Adipocyte (in vitro differentiated cells): ENCODE results near the gene SRXN1.
A peak's percentile ranks its signal among the peaks of the same experiment; 100 is the strongest.

Experiments used
- DNase-seq: peaks from one replicate; pipeline ENCODE4 v3.0.0-alpha.2; 2015; ENCODE audit warnings: low read depth
- H3K27me3 ChIP-seq: replicated peaks from 2 replicates; pipeline ENCODE4 v1.7.0; 2013; ENCODE audit warnings: mild to moderate bottlenecking, low read length, moderate library complexity; ENCODE audit not compliant: control insufficient read depth, insufficient read depth
- H3K36me3 ChIP-seq: 2 replicates; pipeline ENCODE4 v1.7.0; 2013; ENCODE audit warnings: low read length, mild to moderate bottlenecking, moderate library complexity; ENCODE audit not compliant: control insufficient read depth, insufficient read depth, severe bottlenecking
- H3K4me1 ChIP-seq: 2 replicates; pipeline ENCODE4 v1.7.0; 2013; ENCODE audit warnings: mild to moderate bottlenecking, low read length, moderate library complexity; ENCODE audit not compliant: control insufficient read depth, insufficient read depth
- H3K4me3 ChIP-seq: 2 replicates; pipeline ENCODE4 v1.7.0; 2013; ENCODE audit warnings: mild to moderate bottlenecking, low read length, moderate library complexity
- H3K9ac ChIP-seq: 2 replicates; pipeline ENCODE4 v1.7.0; 2013; ENCODE audit warnings: mild to moderate bottlenecking, low read length, moderate library complexity
- H3K9me3 ChIP-seq: 2 replicates; pipeline ENCODE4 v1.7.0; 2013; ENCODE audit warnings: mild to moderate bottlenecking, low read length, moderate library complexity; ENCODE audit not compliant: control insufficient read depth

The SRXN1 gene

GRCh38 chr20:652615-653109 lies 338 bp downstream of the SRXN1 start:
- H3K9ac ChIP-seq: peak overlapping the region; percentile 94
- no peaks in the 10 kb centered on the region for H3K27me3 ChIP-seq
- no peak for DNase-seq
- H3K4me3 ChIP-seq: peak overlapping the region; percentile 99
- H3K36me3 ChIP-seq: peaks cover 32% of the 10 kb centered on the region
- H3K9me3 ChIP-seq: no peaks in the 10 kb centered on the region
- peaks cover 25% of the 10 kb centered on the region for H3K4me1 ChIP-seq

- H3K36me3 ChIP-seq: peaks cover 39% of the 10 kb centered on the region
- H3K4me1 ChIP-seq: peaks cover 26% of the 10 kb centered on the region
- peak overlapping the region; percentile 94 for H3K9ac ChIP-seq
- no peaks in the 10 kb centered on the region for H3K9me3 ChIP-seq
- H3K4me3 ChIP-seq: peak overlapping the region; percentile 99
- peak; percentile 35 for DNase-seq
- no peaks in the 10 kb centered on the region for H3K27me3 ChIP-seq
Observed at GRCh38 chr20:651713-652614, 1.0 kb downstream of the SRXN1 start.

GRCh38 chr20:650954-651353 lies 2.0 kb downstream of the SRXN1 start:
- Histone ChIP-seq H3K27me3 (no peaks in the 10 kb centered on the region), H3K4me1 (peaks cover 30% of the 10 kb centered on the region), H3K4me3 (no peak overlapping the region), H3K36me3 (peaks cover 43% of the 10 kb centered on the region), H3K9me3 (no peaks in the 10 kb centered on the region), H3K9ac (no peak overlapping the region)
- no peak for DNase-seq

- peaks cover 34% of the 10 kb centered on the region for H3K4me1 ChIP-seq
- H3K27me3 ChIP-seq: no peaks in the 10 kb centered on the region
- H3K4me3 ChIP-seq: no peak overlapping the region
- no peak overlapping the region for H3K9ac ChIP-seq
- peaks cover 43% of the 10 kb centered on the region for H3K36me3 ChIP-seq
- DNase-seq: no peak
- no peaks in the 10 kb centered on the region for H3K9me3 ChIP-seq
Observed at GRCh38 chr20:650281-650680, 2.7 kb downstream of the SRXN1 start.

- Histone ChIP-seq H3K9ac (no peak overlapping the region), H3K36me3 (peaks cover 43% of the 10 kb centered on the region), H3K4me1 (peaks cover 24% of the 10 kb centered on the region), H3K4me3 (no peak overlapping the region), H3K9me3 (no peaks in the 10 kb centered on the region), H3K27me3 (no peaks in the 10 kb centered on the region)
- DNase-seq: no peak
Observed at GRCh38 chr20:647479-648019, 5.5 kb downstream of the SRXN1 start.

GRCh38 chr20:646868-647233 lies 6.1 kb downstream of the SRXN1 start:
- H3K9me3 ChIP-seq: no peaks in the 10 kb centered on the region
- H3K4me3 ChIP-seq: no peak overlapping the region
- peaks cover 17% of the 10 kb centered on the region for H3K4me1 ChIP-seq
- H3K9ac ChIP-seq: no peak overlapping the region
- DNase-seq: no peak
- peaks cover 43% of the 10 kb centered on the region for H3K36me3 ChIP-seq
- H3K27me3 ChIP-seq: no peaks in the 10 kb centered on the region

GRCh38 chr20:646107-646867 lies 6.7 kb downstream of the SRXN1 start:
- H3K9me3 ChIP-seq: no peaks in the 10 kb centered on the region

GRCh38 chr20:645318-646106 lies 7.5 kb downstream of the SRXN1 start:
- Histone ChIP-seq H3K9me3 (no peaks in the 10 kb centered on the region), H3K9ac (peak overlapping the region; percentile 11), H3K36me3 (peaks cover 37% of the 10 kb centered on the region), H3K27me3 (no peaks in the 10 kb centered on the region), H3K4me3 (no peak overlapping the region), H3K4me1 (peaks cover 9% of the 10 kb centered on the region)
- peak; percentile 83 for DNase-seq

More at GRCh38 chr20:646107-646867, 6.7 kb downstream of the SRXN1 start:
- Histone ChIP-seq H3K9ac (no peak overlapping the region), H3K4me3 (no peak overlapping the region), H3K4me1 (peaks cover 12% of the 10 kb centered on the region), H3K27me3 (no peaks in the 10 kb centered on the region), H3K36me3 (peaks cover 43% of the 10 kb centered on the region)
- no peak for DNase-seq

GRCh38 chr20:644692-645317 lies 8.2 kb downstream of the SRXN1 start:
- Histone ChIP-seq H3K4me3 (no peak overlapping the region), H3K27me3 (no peaks in the 10 kb centered on the region), H3K4me1 (peaks cover 9% of the 10 kb centered on the region), H3K9ac (peak overlapping the region; percentile 11), H3K36me3 (peaks cover 30% of the 10 kb centered on the region), H3K9me3 (no peaks in the 10 kb centered on the region)
- no peak for DNase-seq

GRCh38 chr20:642398-643174 lies 10.4 kb downstream of the SRXN1 start:
- H3K9me3 ChIP-seq: no peaks in the 10 kb centered on the region
- H3K9ac ChIP-seq: no peak overlapping the region
- H3K4me3 ChIP-seq: peak overlapping the region; percentile 38
- H3K27me3 ChIP-seq: peaks cover under 1% of the 10 kb centered on the region
- peak; percentile 46 for DNase-seq
- H3K36me3 ChIP-seq: peaks cover 10% of the 10 kb centered on the region
- H3K4me1 ChIP-seq: peaks cover 9% of the 10 kb centered on the region
